Right ventricle myocardium inferior (tissue), 1 donor: ENCODE measurements around the gene DDI2. TPM values are rescaled to one million over a fixed set of nuclear protein-coding genes. Genes with fewer than 3 reads are reported as not detected.
"Not testable (repeated sequence)": the region's sequence is repeated elsewhere in the genome, so short reads cannot be mapped to it uniquely, and the experiment has no call there.

ENCODE experiments used
- ATAC-seq: fragments of 200-7000 bp; cut with Tn5 transposase; one replicate; pipeline ENCODE4 v1.9.1; 2020; ENCODE audit warnings: mild to moderate bottlenecking, moderate library complexity
- DNase-seq: peaks from one replicate; pipeline ENCODE4 v3.0.0; 2021; ENCODE audit errors: missing footprints
- intact Hi-C: fragments of 100-400 bp; cut with DNase I; formaldehyde crosslinking; loops from one replicate; pipeline ENCODE4 v1.11.0; 2022
- total RNA-seq: library from RNA; stranded (reverse); fragmentation: NEBNext Ultra II Directional; extraction: Animal tissue kit (Norgen Biotek cat#: 25700); gene quantifications from one replicate; pipeline ENCODE4 v1.2.1, GENCODE V29; 2021
- donor health status: DM: no; HTN: yes; CAD: no; lungs with severe emphysema.

Gene DDI2
- total RNA-seq, 1 donor from 2014 or later = 20.4 TPM

- ATAC-seq (peak; percentile 98), DNase-seq (peak; percentile 100)
- intact Hi-C loops = loop anchor here (2.0 to 5.0 kb wide), 2 partner anchors 13 to 139 kb away; partner anchors contain the start of genes DDI2 and TMEM82
These were observed 13.9 kb upstream of the DDI2 start for GRCh38 chr1:15603050-15603965.

- DNase-seq, ATAC-seq: not testable (repeated sequence)
- intact Hi-C loops = loop anchor here (2.0 to 5.0 kb wide), 2 partner anchors 13 to 138 kb away; partner anchors contain the start of genes DDI2 and TMEM82
These were observed 13.3 kb upstream of the DDI2 start for GRCh38 chr1:15603966-15604282.

- intact Hi-C loops = loop anchor here (5.0 kb wide), 1 partner anchor 138 kb away; the partner anchor contains the start of gene TMEM82
- ATAC-seq, DNase-seq: not testable (repeated sequence)
These were observed 12.9 kb upstream of the DDI2 start for GRCh38 chr1:15604400-15604799.

GRCh38 chr1:15605398-15606383 lies 11.6 kb upstream of the DDI2 start:
- DNase-seq (no peak), ATAC-seq (no peak)
- intact Hi-C loops = no loop called here

- ATAC-seq = no peak
- DNase-seq = no peak
- intact Hi-C loops = loop anchor here (10.0 kb wide), 1 partner anchor 755 kb away; the partner anchor contains the start of gene SZRD1
These were observed 7.6 kb upstream of the DDI2 start for GRCh38 chr1:15609631-15610030.

GRCh38 chr1:15610167-15610566 lies 7.1 kb upstream of the DDI2 start:
- intact Hi-C loops = loop anchor here (10.0 kb wide), 1 partner anchor 755 kb away; the partner anchor contains the start of gene SZRD1
- ATAC-seq (no peak), DNase-seq (no peak)

GRCh38 chr1:15616373-15617172 lies 685 bp upstream of the DDI2 start:
- peak; percentile 18 for ATAC-seq
- intact Hi-C loops = loop anchor here (2.0 to 10.0 kb wide), 3 partner anchors 14 to 748 kb away; partner anchors contain the start of genes DNAJC16 and SZRD1
- DNase-seq = no peak

- intact Hi-C loops = loop anchor here (5.0 to 10.0 kb wide), 2 partner anchors 91 to 747 kb away; partner anchors contain the start of genes DNAJC16 and SZRD1
- no peak for ATAC-seq
- no peak for DNase-seq
These were observed 908 bp downstream of the DDI2 start for GRCh38 chr1:15618077-15618654.

GRCh38 chr1:15618655-15619525 lies 1.6 kb downstream of the DDI2 start:
- no peak for DNase-seq
- ATAC-seq = no peak
- intact Hi-C loops = loop anchor here (5.0 to 10.0 kb wide), 2 partner anchors 92 to 746 kb away; partner anchors contain the start of genes DNAJC16 and SZRD1

- intact Hi-C loops = no loop called here
- no peak for DNase-seq
- ATAC-seq = no peak
These were observed 2.9 kb downstream of the DDI2 start for GRCh38 chr1:15620155-15620545.

- DNase-seq = no peak
- no peak for ATAC-seq
- intact Hi-C loops = no loop called here
These were observed 3.8 kb downstream of the DDI2 start for GRCh38 chr1:15620902-15621682.

- intact Hi-C loops = no loop called here
- DNase-seq = no peak
These were observed 4.7 kb downstream of the DDI2 start for GRCh38 chr1:15621975-15622374.

GRCh38 chr1:15622712-15623373 lies 5.6 kb downstream of the DDI2 start:
- ATAC-seq (no peak), DNase-seq (no peak)
- intact Hi-C loops = no loop called here

More at GRCh38 chr1:15621975-15622374, 4.7 kb downstream of the DDI2 start:
- ATAC-seq = no peak

GRCh38 chr1:15623435-15623834 lies 6.2 kb downstream of the DDI2 start:
- no peak for DNase-seq
- intact Hi-C loops = no loop called here
- no peak for ATAC-seq

GRCh38 chr1:15624133-15624714 lies 7.0 kb downstream of the DDI2 start:
- no peak for DNase-seq
- intact Hi-C loops = no loop called here
- no peak for ATAC-seq
